Left renal cortex interstitium (tissue), 4 donors: ENCODE results near the gene CTNNB1. TPM values are rescaled to one million over a fixed set of nuclear protein-coding genes. Genes with fewer than 3 reads are reported as not detected.

Source experiments
- DNase-seq, 4 donors: peaks; one replicate each; pipeline ENCODE4 v3.0.0-alpha.2; 2013; ENCODE audit warnings: low read depth in 4 of 4, low spot score in 2 of 4, missing footprints in 1 of 4
- polyA plus RNA-seq, 4 donors: library from polyadenylated mRNA; unstranded; fragments of 120-200 nt; gene quantifications; one replicate each; pipeline ENCODE4 v1.2.1, GENCODE V29; 2013; ENCODE audit not compliant: insufficient read length in 4 of 4

The CTNNB1 gene
- 100 to 1,000 TPM; 455 to 515 (median 485) TPM for polyA plus RNA-seq

GRCh38 chr3:41198950-41199865, at the start of gene CTNNB1:
Gene CTNNB1 (plus strand): TSS chr3:41199505. CDS start chr3:41224069, 24,564 bp downstream.
- peak in 3 of 4 donors; percentile 88 to 90 (median 89) for DNase-seq

- DNase-seq: no peak
Measured at GRCh38 chr3:41155834-41156233, 43.5 kb upstream of the CTNNB1 start.

GRCh38 chr3:41158947-41159346, 40.4 kb upstream of the CTNNB1 start:
- DNase-seq: no peak

- no peak for DNase-seq
Measured at GRCh38 chr3:41159588-41160189, 39.6 kb upstream of the CTNNB1 start.

GRCh38 chr3:41162541-41162940, 36.8 kb upstream of the CTNNB1 start:
- DNase-seq: no peak

GRCh38 chr3:41163006-41163405, 36.3 kb upstream of the CTNNB1 start:
- DNase-seq: peak in 1 of 4 donors; percentile 40

- peak in 3 of 4 donors; percentile 62 to 70 (median 66) for DNase-seq
Measured at GRCh38 chr3:41163421-41163820, 35.9 kb upstream of the CTNNB1 start.

GRCh38 chr3:41164777-41165176, 34.5 kb upstream of the CTNNB1 start:
- DNase-seq: no peak

- DNase-seq: no peak
Measured at GRCh38 chr3:41167722-41168497, 31.4 kb upstream of the CTNNB1 start.

- DNase-seq: no peak
Measured at GRCh38 chr3:41169023-41169422, 30.3 kb upstream of the CTNNB1 start.

GRCh38 chr3:41173926-41174885, 25.1 kb upstream of the CTNNB1 start:
- no peak for DNase-seq

GRCh38 chr3:41175365-41175764, 23.9 kb upstream of the CTNNB1 start:
- no peak for DNase-seq

- peak in 1 of 4 donors; percentile 49 for DNase-seq
Measured at GRCh38 chr3:41176596-41176995, 22.7 kb upstream of the CTNNB1 start.

GRCh38 chr3:41178576-41178975, 20.7 kb upstream of the CTNNB1 start:
- DNase-seq: no peak

- no peak for DNase-seq
Measured at GRCh38 chr3:41180396-41180795, 18.9 kb upstream of the CTNNB1 start.

- DNase-seq: no peak
Measured at GRCh38 chr3:41182504-41183059, 16.7 kb upstream of the CTNNB1 start.

GRCh38 chr3:41184394-41184793, 14.9 kb upstream of the CTNNB1 start:
- DNase-seq: no peak

- no peak for DNase-seq
Measured at GRCh38 chr3:41186297-41186696, 13.0 kb upstream of the CTNNB1 start.

GRCh38 chr3:41188306-41188705, 11.0 kb upstream of the CTNNB1 start:
- DNase-seq: no peak
